Middle frontal gyrus (tissue), 1 donor: ENCODE results near the gene SCUBE1.

ENCODE experiments used
- DNase-seq: peaks from one replicate; pipeline ENCODE4 v3.0.0-alpha.2; 2015; ENCODE audit warnings: low spot score; ENCODE audit errors: extremely low spot score

SCUBE1 gene

DNA sequence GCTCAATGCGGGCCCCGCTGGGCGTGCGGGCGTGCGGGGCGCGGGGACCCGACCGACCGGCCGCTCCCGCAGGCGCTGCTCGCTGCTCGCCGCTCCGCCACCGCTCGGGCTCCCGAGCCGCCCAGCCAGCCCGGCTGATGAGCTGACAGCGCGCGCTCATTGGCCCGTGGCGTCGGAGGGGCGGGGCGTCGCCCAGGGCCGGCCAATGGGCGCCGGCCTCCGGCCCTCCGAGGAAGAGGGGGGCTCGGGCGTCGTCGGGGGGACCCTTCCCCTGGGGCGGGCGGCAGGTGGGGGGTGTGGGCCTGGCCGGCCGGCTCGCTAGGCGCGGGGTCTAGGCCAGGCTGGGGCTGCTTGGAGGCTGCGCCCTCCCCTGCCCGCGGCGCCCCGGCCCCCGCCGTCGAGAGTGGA lies at the start of gene SCUBE1:
SCUBE1 (minus strand) TSS at position 111 of the 408 bp plus-strand sequence. CDS start 111 bp downstream, outside the sequence.
- no peak for DNase-seq

DNA sequence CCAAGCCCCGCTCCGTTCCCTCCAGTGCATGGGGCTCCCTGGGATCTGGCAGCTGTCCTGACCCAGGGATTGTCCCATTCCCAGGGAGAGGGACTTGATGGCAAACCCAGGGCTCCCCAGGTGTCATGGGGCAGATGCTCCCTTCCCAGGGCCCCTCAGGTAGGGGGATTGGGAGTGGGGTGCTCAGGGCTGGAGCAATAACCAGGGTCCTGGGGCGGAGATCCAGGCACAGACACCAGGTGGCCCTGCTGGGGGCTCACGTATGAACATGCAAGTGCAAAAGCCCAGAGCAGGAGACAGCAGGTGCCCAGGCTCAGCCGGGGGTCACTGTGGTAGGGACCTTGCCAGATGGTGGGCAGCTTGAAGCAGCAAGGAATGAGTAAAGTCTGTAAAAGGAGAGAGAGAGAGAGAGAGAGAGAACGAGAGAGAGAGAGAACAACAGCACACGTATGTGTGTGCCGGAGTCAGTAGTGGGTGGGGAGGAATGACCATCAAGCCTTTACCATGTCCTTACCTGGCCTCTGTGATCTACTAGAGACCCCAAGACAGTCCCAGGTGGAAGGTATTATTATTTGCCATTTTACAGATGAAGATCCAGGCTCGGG lies 49.3 kb upstream of the SCUBE1 start:
- DNase-seq: no peak

DNA sequence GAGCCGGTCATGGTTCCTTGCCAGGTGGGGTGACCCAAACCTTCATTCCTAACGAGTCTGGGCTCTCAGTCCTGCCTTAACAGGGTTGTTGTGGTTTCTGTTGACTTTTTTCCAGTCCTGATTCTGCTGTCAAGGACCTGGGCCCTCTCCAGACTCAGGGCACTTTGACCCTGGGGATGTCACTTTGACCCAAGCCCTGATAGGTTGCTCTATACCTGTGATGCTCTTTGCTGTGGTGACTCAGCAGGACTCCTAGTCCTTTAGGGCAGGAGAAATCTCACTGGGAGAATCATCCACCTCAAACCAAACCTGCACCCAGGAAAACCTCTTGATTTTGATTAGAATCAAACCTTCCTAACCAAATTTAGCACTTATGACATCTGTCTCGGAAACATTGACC lies 48.1 kb upstream of the SCUBE1 start:
- no peak for DNase-seq

DNA sequence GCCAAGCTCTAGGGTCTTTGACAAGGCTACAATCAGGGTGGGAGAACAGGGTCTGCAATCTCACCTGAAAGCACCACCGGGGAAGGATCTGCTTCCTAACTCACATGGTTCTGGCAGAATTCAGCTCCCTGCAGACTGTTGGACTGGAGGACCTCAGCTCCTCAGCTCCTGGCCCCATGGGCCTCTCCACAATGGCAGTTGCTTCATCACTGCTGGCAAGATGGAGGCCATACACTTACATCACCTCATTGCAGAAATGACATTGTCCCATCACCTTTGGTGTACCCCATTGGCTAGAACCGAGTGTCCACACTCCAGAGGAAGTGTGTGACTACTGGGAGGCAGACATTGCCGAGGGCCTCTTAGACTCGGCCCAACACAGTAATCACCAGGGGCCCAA lies 47.7 kb upstream of the SCUBE1 start:
- DNase-seq: no peak

DNA sequence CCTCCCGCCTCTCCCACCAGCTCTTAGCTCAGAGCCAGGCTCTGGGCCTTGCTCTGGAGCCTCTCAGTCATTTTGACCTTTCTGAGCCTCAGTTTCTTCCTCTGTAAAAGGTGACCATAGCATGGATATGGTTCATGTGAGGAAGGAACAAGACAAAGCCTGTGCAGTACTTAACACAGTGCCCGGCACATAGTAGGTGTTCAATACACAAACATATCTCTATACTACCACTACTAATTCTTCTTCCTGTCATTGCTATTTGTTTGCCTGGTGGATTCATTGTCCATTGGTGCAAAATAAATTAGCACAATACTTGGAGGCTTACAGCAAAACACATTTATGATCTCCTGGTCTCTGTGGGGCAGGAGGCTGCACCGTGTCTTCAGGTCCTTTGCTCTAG lies 47.0 kb upstream of the SCUBE1 start:
- no peak for DNase-seq

DNA sequence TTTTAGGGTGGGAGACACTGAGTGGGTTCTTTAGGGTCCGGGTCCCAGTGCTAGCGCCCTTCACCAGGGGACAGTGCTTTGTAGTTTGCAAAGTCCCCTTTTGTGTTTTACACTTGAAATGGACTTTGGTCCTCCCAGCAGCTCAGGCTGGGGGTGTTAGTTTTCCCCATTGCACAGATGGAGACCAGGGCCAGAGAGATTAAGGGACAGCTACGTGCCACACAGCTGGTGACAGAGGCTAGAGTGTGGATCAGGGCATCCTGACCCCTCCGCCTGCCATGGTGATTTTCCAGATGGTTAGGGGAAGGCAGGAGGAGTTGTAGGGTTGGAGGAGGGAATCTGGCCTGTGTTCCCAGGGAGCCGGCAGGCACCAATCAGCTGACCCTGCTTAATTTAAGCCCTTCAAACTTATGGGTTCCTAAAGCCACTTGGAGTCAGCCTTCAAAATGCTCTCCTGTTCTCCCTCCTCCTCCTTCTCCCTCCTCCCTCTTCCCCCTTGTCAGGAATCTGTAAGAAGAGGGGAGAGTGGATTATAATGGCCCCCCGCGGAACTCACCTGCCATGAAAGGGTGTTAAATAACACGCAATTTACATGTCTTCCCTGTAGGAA lies 46.2 kb upstream of the SCUBE1 start:
- no peak for DNase-seq

DNA sequence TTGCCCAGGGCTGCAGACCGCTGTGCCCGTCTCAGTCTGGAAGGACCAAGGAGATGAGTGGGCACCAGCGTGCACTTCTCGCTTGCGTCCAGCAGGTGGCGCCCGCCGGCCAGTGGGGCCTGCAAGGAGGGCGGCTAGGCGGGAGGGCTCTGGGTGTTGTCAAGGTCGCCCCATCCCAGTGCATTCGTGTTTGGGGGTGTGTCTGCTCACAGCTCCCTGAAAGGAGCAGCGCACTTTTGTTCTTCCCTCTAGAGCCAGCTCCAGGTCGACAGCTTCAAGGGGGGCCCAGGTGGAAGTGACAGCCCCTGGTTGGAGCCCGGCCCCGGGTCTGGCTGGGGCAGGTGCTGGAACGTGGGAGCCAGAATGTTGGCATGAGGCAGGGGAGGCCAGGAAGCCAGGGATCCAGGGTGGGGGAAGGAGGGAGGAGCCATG lies 45.3 kb upstream of the SCUBE1 start:
- DNase-seq: peak; percentile 44

DNA sequence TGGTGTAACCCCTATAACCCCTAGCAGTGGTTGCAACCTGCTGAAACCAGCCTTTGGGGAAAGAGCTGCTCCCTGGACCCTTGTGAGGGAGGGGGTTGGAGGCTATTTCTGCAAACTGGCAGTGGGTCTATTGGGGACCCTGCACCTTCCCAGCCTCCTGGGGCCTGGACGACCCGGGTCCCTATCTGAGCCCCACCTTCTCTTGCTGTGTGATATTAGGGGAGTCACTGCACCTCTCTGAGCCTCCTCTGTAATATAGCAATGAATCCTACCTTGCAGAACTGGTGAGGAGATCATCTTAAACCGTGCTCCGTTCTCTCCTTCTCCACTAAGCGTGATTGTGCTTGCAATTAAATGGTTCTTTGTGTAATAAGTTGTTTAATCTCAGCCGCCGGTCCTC lies 44.6 kb upstream of the SCUBE1 start:
- DNase-seq: no peak

DNA sequence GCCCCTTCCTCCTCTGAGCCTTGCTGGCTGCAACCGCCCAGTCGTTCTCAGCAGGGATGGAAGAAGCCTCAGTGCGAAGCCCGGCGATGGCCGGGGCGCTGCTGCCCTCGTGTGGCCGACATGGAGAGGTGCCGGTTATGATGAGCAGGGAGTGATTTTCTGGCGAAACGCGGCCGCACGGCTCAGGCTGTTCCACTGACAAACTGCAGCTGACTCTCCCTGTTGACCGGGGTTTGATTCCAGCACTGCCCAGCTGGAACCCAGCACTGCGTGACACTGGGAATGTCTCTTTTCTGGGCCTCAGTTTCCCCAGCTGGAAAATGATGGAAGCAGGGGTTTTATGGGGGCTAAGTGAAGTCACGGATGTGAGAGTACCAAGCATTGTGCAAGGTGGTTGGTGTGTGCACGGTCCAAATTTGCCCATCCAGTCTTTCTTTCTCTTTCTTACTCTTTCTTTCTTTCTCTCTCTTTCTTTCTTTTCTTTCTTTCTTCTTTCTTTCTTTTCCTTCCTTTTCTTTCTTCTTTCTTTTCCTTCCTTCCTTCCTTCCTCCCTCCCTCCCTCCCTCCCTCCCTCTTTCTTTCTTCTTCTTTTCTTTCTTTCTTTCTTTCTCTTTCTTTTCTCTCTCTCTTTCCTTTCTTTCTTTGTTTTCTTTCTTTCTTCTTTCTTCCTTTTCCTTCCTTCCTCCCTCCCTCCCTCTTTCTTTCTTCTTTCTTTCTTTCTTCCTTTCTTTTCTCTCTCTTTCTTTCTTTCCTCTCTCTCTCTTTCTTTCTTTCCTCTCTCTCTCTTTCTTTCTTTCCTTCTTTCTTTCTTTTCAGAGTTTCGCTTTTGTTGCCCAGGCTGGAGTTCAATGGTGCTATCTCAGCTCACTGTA lies 42.8 kb upstream of the SCUBE1 start:
- peak; percentile 79 for DNase-seq

DNA sequence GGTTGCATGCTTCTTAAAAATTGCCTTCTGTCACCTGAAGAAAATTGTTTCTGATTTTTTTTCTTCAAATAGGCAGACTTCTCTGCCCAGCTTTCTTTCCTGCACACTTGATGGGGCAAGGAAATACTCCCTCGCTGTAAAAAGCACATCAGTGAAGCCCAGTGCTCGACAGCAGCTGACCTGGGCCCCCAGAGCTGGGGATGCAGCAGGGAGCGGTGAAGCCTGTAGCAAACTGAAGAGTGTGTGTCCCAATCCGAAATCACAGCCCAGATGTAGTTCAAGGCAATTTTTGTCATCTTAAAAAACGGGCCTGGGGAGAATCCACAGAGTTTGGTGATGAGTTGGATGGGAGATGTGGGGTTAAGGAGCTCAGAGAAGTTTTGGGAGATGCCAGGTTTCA lies 41.7 kb upstream of the SCUBE1 start:
- DNase-seq: no peak

DNA sequence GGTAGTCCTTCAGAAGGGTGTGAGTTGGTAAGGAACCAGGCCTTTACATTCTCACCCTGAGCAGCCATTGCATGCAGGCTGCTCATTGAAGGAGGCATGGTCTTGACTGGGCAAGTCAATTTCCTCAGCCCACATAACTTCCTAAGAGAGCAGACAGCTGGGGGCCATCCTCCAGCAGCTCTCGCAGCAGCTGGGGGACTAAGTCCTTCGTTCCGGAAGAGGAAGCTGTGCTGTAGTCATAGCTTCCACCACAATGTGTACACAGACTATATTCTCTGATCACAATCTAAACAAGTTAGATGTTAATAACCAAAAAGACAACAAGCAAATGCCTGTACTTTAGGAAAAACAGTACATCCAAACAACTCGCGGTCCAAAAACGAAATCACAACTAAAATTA lies 38.5 kb upstream of the SCUBE1 start:
- DNase-seq: no peak

DNA sequence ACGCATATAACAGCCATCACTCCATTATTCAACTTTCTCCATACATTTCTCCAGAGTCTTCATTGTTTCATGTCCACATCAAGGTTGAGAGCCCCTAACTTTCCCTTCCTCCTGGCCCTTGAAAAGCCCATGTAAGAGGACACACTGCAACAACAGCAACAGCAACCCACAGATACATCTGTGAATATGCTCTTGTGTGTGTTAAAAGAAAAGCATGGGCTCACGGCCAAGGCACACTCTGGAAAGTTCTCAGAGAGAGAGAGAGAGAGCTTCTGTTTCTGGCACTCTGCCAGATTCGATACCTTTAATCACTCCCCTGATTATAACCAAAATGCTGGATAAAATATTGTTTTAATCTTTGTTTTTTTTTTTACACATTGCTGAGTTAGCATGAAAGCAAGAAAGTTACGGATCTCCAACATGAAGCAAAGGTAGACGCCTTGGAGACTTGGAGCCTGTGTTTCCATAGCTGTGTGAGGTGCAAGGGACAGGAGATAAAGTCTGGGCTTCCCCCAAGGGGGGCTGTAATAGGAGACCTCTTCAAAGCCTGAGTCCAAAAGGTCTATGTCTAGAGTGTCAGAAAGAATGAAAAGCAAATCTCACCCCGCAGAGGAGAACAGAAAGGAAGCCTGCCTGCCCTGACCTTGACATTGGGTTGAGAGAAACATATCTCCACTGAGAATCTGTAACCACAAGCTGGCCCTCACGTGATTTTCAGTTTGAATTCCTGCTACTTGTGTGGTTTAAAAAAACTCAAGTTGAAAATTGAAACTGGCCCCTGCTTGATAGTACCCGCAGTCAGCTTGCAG lies 34.9 kb upstream of the SCUBE1 start:
- DNase-seq: no peak

DNA sequence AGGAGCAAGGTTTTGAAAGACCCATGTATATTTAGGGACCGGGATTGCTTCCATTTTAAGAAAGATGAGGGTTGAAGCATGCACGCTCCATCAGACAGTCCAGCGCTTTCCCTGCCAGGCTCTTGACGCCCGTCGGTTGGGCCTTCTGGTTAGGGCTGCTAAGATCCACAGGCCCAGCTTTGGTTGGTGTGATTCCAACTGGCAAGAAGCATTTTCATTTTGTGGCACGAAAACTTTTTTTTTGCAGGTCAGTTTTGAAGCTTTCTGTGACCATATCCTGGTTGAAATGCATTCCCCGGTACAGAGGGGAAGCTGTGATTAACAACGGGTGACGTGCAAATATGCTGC lies 34.4 kb upstream of the SCUBE1 start:
- peak; percentile 8 for DNase-seq

DNA sequence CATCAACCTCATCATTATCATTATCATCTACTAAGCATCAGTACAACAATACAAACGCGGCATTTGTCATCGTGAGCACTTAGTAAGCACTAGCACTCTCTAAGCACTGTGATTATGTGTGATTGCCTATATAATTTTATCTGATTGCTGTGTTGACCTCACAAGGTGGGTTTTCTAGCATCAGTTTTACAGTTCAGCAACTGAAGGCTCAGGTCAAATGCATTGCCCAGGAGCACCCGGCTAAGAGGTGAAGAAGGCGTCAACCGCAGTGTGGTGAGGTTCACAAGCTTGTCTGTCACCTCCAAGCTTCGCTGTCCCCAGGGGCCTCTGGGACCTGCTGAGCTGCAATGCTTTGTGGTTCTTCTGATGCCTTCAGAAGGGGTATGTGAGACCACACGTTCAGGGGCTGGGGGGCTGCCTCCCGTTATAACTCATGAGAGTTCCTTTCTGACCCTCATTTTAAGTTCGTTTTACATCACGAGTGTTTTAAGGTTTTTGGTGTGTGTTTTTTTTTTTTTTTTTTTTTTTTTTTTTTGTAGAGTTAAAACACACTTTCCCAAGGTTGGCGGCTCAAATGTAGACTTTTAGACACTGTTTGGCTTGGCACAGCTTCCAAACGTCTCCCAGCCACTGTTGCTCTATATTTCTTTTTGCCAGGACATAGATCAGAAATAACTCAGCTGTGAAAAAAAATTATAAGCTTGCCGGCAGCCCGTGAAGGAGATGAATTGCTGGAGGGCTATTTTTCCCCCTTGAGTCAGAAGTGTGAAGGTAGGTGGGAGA lies 33.8 kb upstream of the SCUBE1 start:
- peak; percentile 35 for DNase-seq

DNA sequence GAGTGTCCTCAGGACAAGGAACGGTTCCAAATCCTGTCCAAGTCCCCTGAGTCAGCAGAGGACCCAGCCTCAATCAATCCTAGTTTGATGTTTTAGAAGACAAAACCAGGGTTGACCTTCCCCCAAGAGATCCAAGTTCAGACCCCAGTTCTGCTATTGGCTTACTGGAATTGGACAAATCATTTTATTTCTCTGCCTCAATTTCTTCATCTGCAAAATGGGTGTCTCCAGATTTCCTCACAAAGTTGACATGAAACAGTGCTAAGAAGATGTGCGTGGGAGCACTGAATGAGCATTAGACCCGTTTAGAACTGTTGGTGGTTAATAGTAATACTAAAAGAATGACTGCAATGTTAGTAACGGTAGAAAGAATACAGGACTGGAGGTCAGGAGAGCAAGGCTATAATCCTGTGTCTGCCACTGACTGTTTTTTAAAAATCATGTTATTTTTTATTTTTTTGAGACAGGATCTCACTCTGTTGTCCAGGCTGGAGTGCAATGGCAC lies 32.8 kb upstream of the SCUBE1 start:
- no peak for DNase-seq

DNA sequence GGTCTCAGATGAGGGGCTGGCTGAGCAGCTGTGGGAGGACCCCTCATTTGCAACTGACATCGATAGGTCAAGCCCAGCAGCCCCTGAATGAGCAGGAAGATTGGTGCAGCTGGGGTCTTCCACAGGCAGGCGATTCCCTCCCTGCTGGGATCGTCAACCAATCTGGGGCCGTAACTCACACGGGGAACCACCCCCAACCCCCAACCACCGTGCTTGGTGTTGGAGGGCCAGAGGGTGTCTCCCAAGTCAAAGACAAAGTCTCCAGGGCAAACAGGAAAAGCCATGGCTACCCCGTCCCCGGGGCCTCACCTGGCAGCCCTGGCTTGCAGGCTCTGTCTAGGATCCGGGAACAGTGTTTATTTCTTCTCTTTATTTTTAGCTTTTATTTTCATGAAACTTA lies 26.9 kb upstream of the SCUBE1 start:
- no peak for DNase-seq

DNA sequence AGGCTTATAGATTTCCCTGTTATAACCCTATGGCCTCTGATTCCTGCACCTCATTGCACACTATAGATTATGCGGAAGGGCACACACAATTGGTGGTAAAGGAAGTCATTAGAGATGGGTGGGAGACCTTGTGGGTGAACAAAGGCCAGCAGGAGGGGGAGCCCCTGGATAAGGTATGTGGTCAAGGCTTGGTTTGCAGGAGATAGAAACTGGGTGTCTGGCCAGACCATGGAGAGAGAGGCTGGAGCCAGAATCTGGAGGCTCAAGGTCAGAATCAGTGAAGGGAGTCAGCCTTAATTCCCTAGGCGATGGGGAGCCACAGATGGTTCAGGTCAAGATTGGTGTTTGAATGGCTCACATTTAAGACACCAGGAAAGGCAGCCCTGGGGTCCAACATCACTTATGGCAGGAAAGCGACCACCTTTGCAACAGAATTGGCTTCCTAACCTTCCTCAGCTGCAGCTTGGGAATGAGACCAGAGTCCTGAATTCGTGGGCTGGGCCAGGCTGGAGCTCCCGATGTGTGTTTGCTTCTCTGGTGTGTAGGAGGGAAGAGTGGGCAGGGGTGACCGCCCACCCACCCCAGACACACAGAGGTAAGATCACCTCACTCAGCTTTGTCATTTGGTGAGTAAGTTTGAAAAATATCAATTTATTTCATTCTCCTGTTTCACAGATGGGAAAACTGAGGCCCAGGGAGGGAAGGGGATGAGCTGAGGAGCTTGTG lies 22.7 kb upstream of the SCUBE1 start:
- no peak for DNase-seq

DNA sequence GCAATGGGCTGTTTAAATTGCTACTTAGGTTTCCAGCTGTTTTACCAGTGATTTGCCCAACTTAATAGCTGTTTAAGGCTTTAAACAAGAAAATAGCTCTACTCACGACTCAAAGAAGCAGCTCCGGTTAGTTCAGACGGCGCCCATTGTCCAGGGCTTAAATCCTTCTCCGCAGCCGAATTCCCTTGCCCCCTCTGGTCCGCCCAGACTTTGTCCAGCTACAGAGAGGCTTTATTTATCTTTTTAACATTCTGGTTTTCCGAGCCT lies 20.9 kb upstream of the SCUBE1 start:
- DNase-seq: no peak

DNA sequence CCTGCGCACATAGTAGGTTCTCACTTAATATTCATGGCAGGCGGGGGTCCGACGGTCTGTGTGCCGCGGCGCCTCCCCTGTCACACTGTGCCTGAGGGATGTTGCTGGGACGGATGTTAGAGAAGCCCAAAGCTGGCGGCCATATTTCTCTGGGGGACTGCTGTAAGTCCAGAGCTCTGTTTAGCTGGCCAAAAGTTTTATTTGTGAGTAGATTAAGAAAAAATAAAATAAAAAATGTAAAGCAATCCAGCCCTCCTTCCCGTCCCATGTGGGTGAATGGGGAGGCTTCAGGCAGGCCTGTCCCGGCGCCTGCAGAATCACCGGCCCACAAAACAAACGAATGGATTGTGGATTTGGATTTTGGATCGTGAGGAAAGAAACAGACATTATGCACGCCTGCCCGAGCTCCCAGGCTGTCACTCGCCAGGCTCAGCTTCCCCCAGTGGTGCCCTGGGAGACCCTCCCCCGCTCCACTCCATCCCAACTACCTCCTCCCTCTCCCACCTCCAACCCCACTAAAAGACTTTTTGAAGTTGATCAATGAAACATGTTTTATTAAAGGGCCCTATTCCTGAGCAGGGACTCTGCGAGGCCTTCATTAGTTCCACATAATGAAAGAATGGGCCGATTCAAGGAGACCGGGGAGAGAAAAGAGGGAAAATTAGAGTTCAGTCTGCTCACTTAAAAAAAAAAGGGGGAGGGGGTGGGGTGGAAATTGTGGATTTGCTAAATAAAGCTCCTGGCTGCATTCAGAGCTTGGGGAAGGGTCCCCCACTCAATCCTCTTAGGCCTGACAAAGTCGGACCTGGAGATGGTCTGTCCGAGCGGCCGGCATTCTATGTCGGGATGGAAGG lies 20.4 kb upstream of the SCUBE1 start:
- no peak for DNase-seq
